Sigmoid colon (tissue), 7 donors: ENCODE measurements around the gene HOXA5. TPM values are rescaled to one million over a fixed set of nuclear protein-coding genes. Genes with fewer than 3 reads are reported as not detected.

Experiments
- DNase-seq: peaks from one replicate; pipeline ENCODE4 v3.0.0-alpha.2; 2019
- H3K27ac ChIP-seq, 4 donors: fragments of 200-600 bp; sonication (generic); one replicate each; pipeline ENCODE4 v1.5.1; 2016 to 2019; ENCODE audit warnings: mild to moderate bottlenecking in 1 of 4
- H3K27me3 ChIP-seq, 3 donors: fragments of 200-600 bp; sonication (generic); one replicate each; pipeline ENCODE4 v1.5.1; 2019; ENCODE audit warnings: mild to moderate bottlenecking in 1 of 3
- H3K36me3 ChIP-seq, 4 donors: fragments of 200-600 bp; sonication (generic); one replicate each; pipeline ENCODE4 v1.5.1; 2016 to 2019
- H3K4me1 ChIP-seq, 4 donors: fragments of 200-600 bp; sonication (generic); one replicate each; pipeline ENCODE4 v1.5.1; 2017 to 2019
- H3K4me3 ChIP-seq, 4 donors: fragments of 200-600 bp; sonication (generic); one replicate each; pipeline ENCODE4 v1.5.1; 2017 to 2019; ENCODE audit warnings: mild to moderate bottlenecking in 2 of 4, moderate library complexity in 1 of 4
- H3K9me3 ChIP-seq, 4 donors: fragments of 200-600 bp in 3 of 4; sonication (generic) in 3 of 4; one replicate each; pipeline versions ENCODE4 v1.5.1 to v1.6.1; 2013 to 2019
- EP300 ChIP-seq, 4 donors: sonication (generic); formaldehyde crosslinking; IDR thresholded peaks; one replicate each; pipeline ENCODE4 v1.6.1; 2017; ENCODE audit warnings: antibody characterized with exemption in 4 of 4
- POLR2A ChIP-seq, 2 donors: fragments of 450-650 bp; IDR thresholded peaks; one replicate each; pipeline ENCODE4 v1.6.1; 2016; ENCODE audit warnings: antibody characterized with exemption in 2 of 2, mild to moderate bottlenecking in 2 of 2, moderate library complexity in 2 of 2
- POLR2AphosphoS5 ChIP-seq, 4 donors: sonication (generic); formaldehyde crosslinking; IDR thresholded peaks; one replicate each; pipeline ENCODE4 v1.6.1; 2017; ENCODE audit warnings: antibody characterized with exemption in 4 of 4
- WGBS, 2 donors: extraction: QIAGEN DNeasy Blood & Tissue Kit; methylation state at CpG; one replicate each; pipeline ENCODE4 v1.1.7; 2013; 5-methylcytosine and 5-hydroxymethylcytosine counted together
- intact Hi-C: fragments of 100-400 bp; cut with DNase I; formaldehyde crosslinking; loops from one replicate; pipeline ENCODE4 v1.15.1; 2023
- polyA plus RNA-seq, 3 donors: library from polyadenylated mRNA; stranded (reverse); fragments of 200-250 nt; gene quantifications; one replicate each; pipeline ENCODE4 v1.2.3, GENCODE V29; 2013
- total RNA-seq, 4 donors: library from RNA; depleted of rRNA; stranded (reverse); fragments of >200 nt; gene quantifications; one replicate each; pipeline ENCODE4 v1.1.0, GENCODE V29; 2016
- TF ChIP-seq, protein P1 (sequence below), 4 experiments: fragments of 450-650 bp in 3 of 4; fragments of 200-600 bp in 1 of 4; IDR thresholded peaks; one replicate each; pipeline ENCODE4 v1.5.1; 2016 to 2019; ENCODE audit warnings: antibody characterized with exemption in 4 of 4, mild to moderate bottlenecking in 3 of 4, moderate library complexity in 2 of 4
- donor health status: healthy with polysubstance abuse.
- donor health status: Bipolar disorder and iron deficiency.
- donor health status: healthy.

The HOXA5 gene
- total and polyA plus RNA-seq, 7 donors, result 3.2 to 14.3 (median 10.2) TPM

DNA sequence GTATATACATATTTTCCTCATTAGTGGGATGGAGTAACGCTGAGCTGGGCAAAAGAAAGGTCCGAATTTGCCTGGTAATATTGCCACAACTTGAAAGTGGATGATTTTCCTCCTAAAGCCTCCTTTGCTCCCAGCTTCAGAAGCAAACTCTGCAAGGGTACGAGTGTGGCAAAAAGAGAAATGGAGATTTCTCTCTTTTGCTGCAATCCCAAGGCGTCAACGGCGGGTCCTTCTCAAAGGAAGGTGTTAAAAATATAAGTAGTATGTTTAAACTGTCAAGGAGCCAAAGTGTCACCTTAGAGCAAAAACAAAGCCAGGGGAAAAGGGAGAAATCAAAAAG lies 28.6 kb downstream of the HOXA5 start:
- Histone ChIP-seq H3K36me3 (no peaks in the 10 kb centered on the region), H3K27me3 (no peaks in the 10 kb centered on the region), H3K27ac (peak overlapping the region; percentile 93 to 99 (median 94)), H3K4me3 (peak overlapping the region; percentile 41 to 60 (median 48)), H3K9me3 (no peaks in the 10 kb centered on the region), H3K4me1 (peaks cover 0 to 91% (median 80%) of the 10 kb centered on the region in 4 donors)
- WGBS, 2 donors, result 11 to 45% methylated on average over 6 of the region's 6 CpGs
- TF ChIP-seq POLR2AphosphoS5 (IDR thresholded peaks at IDR 0.05) (no peak), EP300 (IDR thresholded peaks at IDR 0.05) (no peak), POLR2A (IDR thresholded peaks at IDR 0.05) (no peak)
- TF ChIP-seq, protein P1, sequence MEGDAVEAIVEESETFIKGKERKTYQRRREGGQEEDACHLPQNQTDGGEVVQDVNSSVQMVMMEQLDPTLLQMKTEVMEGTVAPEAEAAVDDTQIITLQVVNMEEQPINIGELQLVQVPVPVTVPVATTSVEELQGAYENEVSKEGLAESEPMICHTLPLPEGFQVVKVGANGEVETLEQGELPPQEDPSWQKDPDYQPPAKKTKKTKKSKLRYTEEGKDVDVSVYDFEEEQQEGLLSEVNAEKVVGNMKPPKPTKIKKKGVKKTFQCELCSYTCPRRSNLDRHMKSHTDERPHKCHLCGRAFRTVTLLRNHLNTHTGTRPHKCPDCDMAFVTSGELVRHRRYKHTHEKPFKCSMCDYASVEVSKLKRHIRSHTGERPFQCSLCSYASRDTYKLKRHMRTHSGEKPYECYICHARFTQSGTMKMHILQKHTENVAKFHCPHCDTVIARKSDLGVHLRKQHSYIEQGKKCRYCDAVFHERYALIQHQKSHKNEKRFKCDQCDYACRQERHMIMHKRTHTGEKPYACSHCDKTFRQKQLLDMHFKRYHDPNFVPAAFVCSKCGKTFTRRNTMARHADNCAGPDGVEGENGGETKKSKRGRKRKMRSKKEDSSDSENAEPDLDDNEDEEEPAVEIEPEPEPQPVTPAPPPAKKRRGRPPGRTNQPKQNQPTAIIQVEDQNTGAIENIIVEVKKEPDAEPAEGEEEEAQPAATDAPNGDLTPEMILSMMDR (IDR thresholded peaks at IDR 0.05), result no peak
- intact Hi-C loops, result no loop called here
- DNase-seq, result no peak

DNA sequence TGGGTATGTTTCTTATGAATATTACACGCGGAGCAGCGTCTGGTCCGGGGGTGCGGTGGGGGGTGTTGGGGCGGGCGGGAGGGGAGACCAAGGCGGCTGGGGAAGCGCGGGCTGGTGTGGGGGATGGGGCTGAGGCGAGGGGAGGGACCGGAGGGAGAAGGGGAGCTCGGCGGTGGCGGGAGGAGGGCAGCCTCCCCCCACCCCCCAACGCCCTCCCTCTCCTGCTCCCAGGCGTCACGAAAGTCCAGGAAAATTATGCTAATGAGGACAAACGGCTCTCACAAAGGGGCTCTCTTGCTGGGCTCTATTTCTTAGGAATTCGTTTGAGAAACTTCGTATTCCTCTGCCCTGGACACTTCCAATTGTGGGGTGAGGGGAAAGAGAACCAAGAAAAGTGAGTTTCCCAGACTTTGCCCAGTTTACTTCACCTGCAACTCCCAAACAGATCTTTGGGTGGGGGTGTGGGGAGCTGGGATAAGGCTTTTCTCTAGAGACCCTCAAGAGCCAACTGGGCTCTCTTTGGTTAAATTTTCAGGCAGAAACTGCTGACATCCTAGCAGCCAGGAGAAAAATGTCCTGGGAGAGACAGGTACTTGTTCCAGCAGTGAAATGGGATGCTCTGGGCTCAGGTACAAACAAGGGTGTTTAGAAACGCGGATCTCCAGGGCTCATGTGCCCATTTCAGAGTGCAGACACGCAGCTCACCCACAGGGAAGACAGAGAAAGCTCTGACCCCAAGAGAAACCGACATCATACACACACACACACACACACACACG lies 29.3 kb downstream of the HOXA5 start:
- Histone ChIP-seq H3K36me3 (no peaks in the 10 kb centered on the region), H3K4me3 (peak overlapping the region; percentile 55 to 70 (median 66)), H3K27me3 (no peaks in the 10 kb centered on the region), H3K4me1 (peaks cover 0 to 91% (median 84%) of the 10 kb centered on the region in 4 donors), H3K9me3 (no peaks in the 10 kb centered on the region), H3K27ac (peak overlapping the region; percentile 93 to 99 (median 94))
- TF ChIP-seq POLR2AphosphoS5 (IDR thresholded peaks at IDR 0.05), result peak in 2 of 4 donors; percentile 27 to 54
- no peak for TF ChIP-seq EP300 (IDR thresholded peaks at IDR 0.05)
- no peak for TF ChIP-seq POLR2A (IDR thresholded peaks at IDR 0.05)
- intact Hi-C loops, result no loop called here
- DNase-seq, result peak; percentile 89
- WGBS, 2 donors, result 11 to 48% methylated on average over 26 of the region's 26 CpGs

DNA sequence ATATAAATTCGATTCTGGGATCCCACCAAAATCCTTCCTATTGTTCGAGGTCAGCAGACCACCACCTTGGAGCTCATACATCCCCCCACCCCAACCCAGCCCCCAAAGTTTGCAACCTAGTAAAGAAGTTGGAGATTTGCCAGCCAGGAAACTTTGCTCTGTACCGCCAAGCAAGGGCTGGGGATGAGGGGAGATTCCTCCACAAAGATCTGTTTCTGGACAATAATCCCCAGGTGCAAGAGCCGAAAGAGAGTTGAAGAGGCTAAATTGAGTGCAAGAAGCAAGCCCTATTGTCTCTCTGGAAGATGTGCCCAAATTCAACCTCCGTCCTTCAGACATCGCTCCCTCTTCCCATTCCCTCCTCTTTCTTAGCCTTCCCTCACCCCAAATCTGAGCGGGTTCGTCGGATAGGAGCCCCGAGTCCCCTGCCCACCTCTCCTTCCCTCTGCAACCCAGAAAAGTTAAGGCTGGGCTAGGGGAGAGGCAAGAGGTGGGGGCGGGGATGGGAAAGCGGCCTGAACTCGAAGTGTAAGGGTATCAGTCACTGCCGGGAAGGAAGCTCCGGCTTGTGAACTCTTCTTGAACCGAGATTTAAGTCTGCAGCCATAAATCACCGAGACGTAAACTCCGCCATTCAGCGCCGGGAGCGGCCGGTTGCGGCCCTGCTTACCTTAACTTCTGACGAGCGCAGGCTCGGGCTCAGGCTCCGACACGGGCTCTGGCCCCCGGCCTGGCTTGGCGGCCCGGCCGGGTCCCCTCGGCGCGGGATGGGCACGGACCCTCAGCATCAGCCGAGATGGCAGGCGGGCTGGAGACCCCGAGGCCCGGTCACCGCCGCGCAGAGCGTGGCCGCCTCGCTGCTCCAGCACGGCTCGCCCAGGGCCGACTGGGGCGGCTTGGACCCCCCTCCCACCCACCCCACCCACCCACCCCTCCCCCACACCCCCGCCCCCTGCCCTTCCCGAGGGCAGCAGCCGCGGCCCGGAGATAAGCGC lies 30.2 kb downstream of the HOXA5 start:
- peak overlapping the region; percentile 55 to 70 (median 66) for H3K4me3 ChIP-seq
- DNase-seq, result peak; percentile 90
- peaks cover 0 to 91% (median 82%) of the 10 kb centered on the region in 4 donors for H3K4me1 ChIP-seq
- H3K36me3 ChIP-seq, result no peaks in the 10 kb centered on the region
- peak; percentile 66 to 86 (median 81) for TF ChIP-seq POLR2AphosphoS5 (IDR thresholded peaks at IDR 0.05)
- TF ChIP-seq EP300 (IDR thresholded peaks at IDR 0.05), result peak in 3 of 4 donors; percentile 12 to 73 (median 66)
- TF ChIP-seq, protein P1 (IDR thresholded peaks at IDR 0.05), result no peak
- peak; percentile 21 to 39 for TF ChIP-seq POLR2A (IDR thresholded peaks at IDR 0.05)
- H3K27me3 ChIP-seq, result no peaks in the 10 kb centered on the region
- peak overlapping the region; percentile 93 to 99 (median 94) for H3K27ac ChIP-seq
- 8 to 44% methylated on average over 57 of the region's 57 CpGs for WGBS, 2 donors
- intact Hi-C loops, result no loop called here
- H3K9me3 ChIP-seq, result no peaks in the 10 kb centered on the region

DNA sequence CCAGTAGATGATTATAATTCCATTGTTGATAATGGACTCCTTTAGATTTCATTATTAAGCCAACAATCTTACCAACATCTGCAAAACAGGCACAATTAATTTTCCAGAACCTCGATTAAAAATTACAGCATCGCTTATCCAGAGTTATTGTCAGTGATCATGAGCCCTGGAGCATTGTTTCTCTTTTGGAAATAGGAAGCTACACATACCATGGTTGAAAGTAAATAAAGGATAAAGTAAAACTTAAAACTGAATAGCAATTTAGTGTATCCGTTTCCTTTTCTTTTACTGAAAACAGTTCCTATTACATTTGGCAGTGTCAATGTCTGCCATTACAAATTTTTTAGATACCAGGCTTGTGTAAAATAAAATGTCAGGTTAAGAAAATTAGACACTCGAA lies 31.1 kb downstream of the HOXA5 start:
- 23 to 56% methylated on average over 4 of the region's 4 CpGs for WGBS, 2 donors

More for the DNA sequence above, 31.1 kb downstream of the HOXA5 start:
- H3K27ac ChIP-seq, result peak overlapping the region; percentile 93 to 99 (median 94)
- H3K36me3 ChIP-seq, result no peaks in the 10 kb centered on the region
- no peak for DNase-seq
- H3K9me3 ChIP-seq, result no peaks in the 10 kb centered on the region
- H3K27me3 ChIP-seq, result no peaks in the 10 kb centered on the region
- H3K4me3 ChIP-seq, result peak overlapping the region in 1 of 4 donors; percentile 70
- peaks cover 0 to 83% (median 76%) of the 10 kb centered on the region in 4 donors for H3K4me1 ChIP-seq
- intact Hi-C loops, result no loop called here
- TF ChIP-seq EP300 (IDR thresholded peaks at IDR 0.05) (no peak), POLR2A (IDR thresholded peaks at IDR 0.05) (no peak), POLR2AphosphoS5 (IDR thresholded peaks at IDR 0.05) (no peak)
- TF ChIP-seq, protein P1 (IDR thresholded peaks at IDR 0.05), result no peak
